K562 (cell line): Measurements from ENCODE around the gene SPTSSA. TPM values are rescaled to one million over a fixed set of nuclear protein-coding genes. Genes with fewer than 3 reads are reported as not detected.

Experiments used
- ATAC-seq: fragments of 200-7000 bp; cut with Tn5 transposase; 3 replicates; pipeline ENCODE4 v1.9.1; 2020; ENCODE audit warnings: moderate library complexity
- BruUV-seq: library from RNA; stranded (reverse); fragments of 400-500 nt; replicated peaks from 2 replicates; lab custom pipeline; 2021; lab: Mats Ljungman, UMichigan
- CTCF ChIA-PET: fragments of 300-600 bp; formaldehyde crosslinking; extraction: SDS; loops from one replicate; lab custom pipeline; 2021; ENCODE audit warnings: low intra/inter-chr PET ratio; lab: Yijun Ruan, JAX
- POLR2A ChIA-PET: fragments of 300-600, 350-650 bp; sonication (Branson Sonifier 250); formaldehyde crosslinking; extraction: SDS; loops from one replicate; lab custom pipeline; 2021; ENCODE audit warnings: antibody characterized with exemption, inconsistent platforms; lab: Yijun Ruan, JAX
- DNase-seq, 4 experiments: peaks; one replicate each; pipeline versions ENCODE4 v3.0.0 to v3.0.0-alpha.2; 2011 to 2018; ENCODE audit warnings: low spot score in 3 of 4, mixed read lengths in 3 of 4; ENCODE audit errors: extremely low read depth in 1 of 4
- FAIRE-seq: peaks from 2 replicates; lab custom pipeline; 2011; peaks lifted over from hg19 to GRCh38; lab: Jason Lieb, UNC
- H2AFZ ChIP-seq: 2 replicates; pipeline ENCODE4 v1.6.0; 2011; ENCODE audit warnings: low read depth, low read length, control low read depth, inconsistent platforms
- H3K27ac ChIP-seq: fragments of 200-600 bp; 3 replicates; pipeline ENCODE4 v1.8.0; 2011; ENCODE audit warnings: low read depth, mild to moderate bottlenecking, control low read depth, inconsistent platforms, low read length, moderate library complexity, mixed read lengths; ENCODE audit errors: extremely low read depth
- H3K27me3 ChIP-seq, 2 experiments: fragments of 300-600 bp in 1 of 2; 2 replicates in 1 of 2; 3 replicates in 1 of 2; pipeline versions ENCODE4 v1.6.0 to v1.8.0; 2011; ENCODE audit warnings: inconsistent platforms in 2 of 2, low read length in 2 of 2, mild to moderate bottlenecking in 1 of 2, mixed read lengths in 1 of 2, moderate library complexity in 1 of 2; ENCODE audit not compliant: control insufficient read depth in 2 of 2, insufficient read depth in 2 of 2
- H3K36me3 ChIP-seq: fragments of 300-600 bp; 3 replicates; pipeline ENCODE4 v1.8.0; 2011; ENCODE audit warnings: mild to moderate bottlenecking, low read length, inconsistent platforms; ENCODE audit not compliant: control insufficient read depth, insufficient read depth
- H3K4me1 ChIP-seq, 2 experiments: fragments of 200-600 bp in 1 of 2; replicated peaks in 1 of 2; 2 replicates in 1 of 2; 3 replicates in 1 of 2; pipeline versions ENCODE4 v1.5.1 to v1.8.0; 2011; ENCODE audit warnings: inconsistent platforms in 2 of 2, low read length in 2 of 2, mild to moderate bottlenecking in 1 of 2, mixed read lengths in 1 of 2, moderate library complexity in 1 of 2; ENCODE audit not compliant: control insufficient read depth in 2 of 2, insufficient read depth in 2 of 2
- H3K4me2 ChIP-seq: 2 replicates; pipeline ENCODE4 v1.6.1; 2011; ENCODE audit warnings: low read length, control low read depth, inconsistent platforms, mixed read lengths; ENCODE audit not compliant: insufficient read depth
- H3K4me3 ChIP-seq: fragments of 200-600 bp; sonication (generic), shearing (Covaris generic); 2 replicates; pipeline ENCODE4 v1.5.1; 2016; ENCODE audit warnings: control low read depth, inconsistent platforms
- H3K79me2 ChIP-seq: fragments of 200-600 bp; 3 replicates; pipeline ENCODE4 v1.8.0; 2011; ENCODE audit warnings: low read length, inconsistent platforms; ENCODE audit not compliant: control insufficient read depth, insufficient read depth
- H3K9ac ChIP-seq, 2 experiments: 2 replicates each; pipeline versions ENCODE4 v1.6.0 to v1.6.1; 2011; ENCODE audit warnings: low read depth in 2 of 2, low read length in 2 of 2, control low read depth in 1 of 2, inconsistent platforms in 1 of 2, mild to moderate bottlenecking in 1 of 2, mixed read lengths in 1 of 2; ENCODE audit not compliant: insufficient read depth in 1 of 2
- H3K9me1 ChIP-seq: one replicate; pipeline ENCODE4 v1.6.0; 2011; ENCODE audit warnings: inconsistent platforms, mild to moderate bottlenecking, low read length, moderate library complexity; ENCODE audit not compliant: control insufficient read depth, insufficient read depth
- H3K9me3 ChIP-seq: replicated peaks from 2 replicates; pipeline ENCODE4 v1.5.1; 2011; ENCODE audit warnings: low read depth, low read length, inconsistent platforms; ENCODE audit not compliant: control insufficient read depth, insufficient read depth
- H4K20me1 ChIP-seq: replicated peaks from 2 replicates; pipeline ENCODE4 v1.6.1; 2011; ENCODE audit warnings: low read length, inconsistent platforms, mixed read lengths; ENCODE audit not compliant: control insufficient read depth, insufficient read depth
- BCOR ChIP-seq: fragments of 450-650 bp; IDR thresholded peaks from 2 replicates; pipeline ENCODE4 v1.6.1; 2016
- CCNT2 ChIP-seq: IDR thresholded peaks from 2 replicates; pipeline ENCODE4 v1.6.1; 2011; ENCODE audit warnings: borderline replicate concordance, low read depth, mild to moderate bottlenecking, moderate library complexity, mixed read lengths, low read length; ENCODE audit not compliant: insufficient read length; ENCODE audit errors: extremely low read depth
- CSDE1 ChIP-seq, 2 experiments: fragments of 450-650 bp; IDR thresholded peaks; 2 replicates each; pipeline ENCODE4 v1.6.1; 2016; ENCODE audit warnings: mild to moderate bottlenecking in 1 of 2
- E2F3 ChIP-seq: fragments of 250-450 bp; sonication (Bioruptor Pico); IDR thresholded peaks from 2 replicates; pipeline ENCODE4 v1.4.0; 2020; ENCODE audit warnings: mild to moderate bottlenecking
- FOXJ3 ChIP-seq: sonication (generic); formaldehyde crosslinking; IDR thresholded peaks from 2 replicates; pipeline ENCODE4 v1.4.0; 2020; ENCODE audit warnings: mild to moderate bottlenecking, missing genetic modification reagents
- GATAD2B ChIP-seq: fragments of 450-650 bp; IDR thresholded peaks from 2 replicates; pipeline ENCODE4 v1.6.1; 2017; ENCODE audit warnings: mild to moderate bottlenecking, borderline replicate concordance
- HDGF ChIP-seq: fragments of 450-650 bp; IDR thresholded peaks from 2 replicates; pipeline ENCODE4 v1.6.1; 2016
- IRF9 ChIP-seq: fragments of 450-650 bp; IDR thresholded peaks from 2 replicates; pipeline ENCODE4 v1.6.1; 2016; ENCODE audit warnings: missing biosample characterization, missing genetic modification characterization
- KLF16 ChIP-seq: IDR thresholded peaks from 2 replicates; pipeline ENCODE4 v1.6.1; 2016; ENCODE audit warnings: antibody characterized with exemption
- NFXL1 ChIP-seq: fragments of 450-650 bp; formaldehyde crosslinking; IDR thresholded peaks from 2 replicates; pipeline ENCODE4 v1.4.0; 2021; ENCODE audit warnings: mild to moderate bottlenecking
- NRF1 ChIP-seq, 2 experiments: fragments of 450-650 bp; IDR thresholded peaks in 1 of 2; conservative IDR thresholded peaks in 1 of 2; 2 replicates each; pipeline ENCODE4 v1.6.1; 2014; ENCODE audit warnings: mild to moderate bottlenecking in 2 of 2
- STAT5A ChIP-seq: IDR thresholded peaks from 2 replicates; pipeline ENCODE4 v1.6.1; 2012; ENCODE audit warnings: low read length, inconsistent platforms, borderline replicate concordance
- STAT6 ChIP-seq: sonication (generic); formaldehyde crosslinking; IDR thresholded peaks from 2 replicates; pipeline ENCODE4 v1.8.1; 2023; ENCODE audit warnings: mild to moderate bottlenecking, missing genetic modification reagents
- XRCC3 ChIP-seq: fragments of 450-650 bp; IDR thresholded peaks from 2 replicates; pipeline ENCODE4 v1.6.1; 2017; ENCODE audit warnings: mild to moderate bottlenecking, moderate library complexity
- ZNF146 ChIP-seq: IDR thresholded peaks from one replicate; pipeline ENCODE4 v1.6.1; 2018; ENCODE audit warnings: missing compliant biosample characterization; ENCODE audit not compliant: unreplicated experiment
- WGBS: fragments of 100-300 bp; shearing (Covaris generic); methylation state at CpG from one replicate; pipeline ENCODE4 v1.1.6; 2016; ENCODE audit warnings: low coverage, mixed read lengths; ENCODE audit not compliant: insufficient coverage; ENCODE audit errors: missing lambda C conversion rate; 5-methylcytosine and 5-hydroxymethylcytosine counted together
- in situ Hi-C: fragments of 300-500 bp; cut with MboI; formaldehyde crosslinking; loops from 4 replicates; pipeline ENCODE4 v1.15.0; 2018; ENCODE audit warnings: inconsistent platforms, mixed read lengths
- intact Hi-C: fragments of 100-400 bp; cut with micrococcal nuclease; formaldehyde crosslinking; loops from 2 replicates; pipeline ENCODE4 v1.14.2; 2022
- polyA plus RNA-seq, 8 experiments: library from polyadenylated mRNA; depleted of rRNA in 4 of 8; stranded (reverse) in 5 of 8; unstranded in 3 of 8; fragments of >200 nt; fragmentation: Nextera tagmentation in 2 of 8; fragmentation: Illumina TruSeq in 1 of 8; extraction: Ambion mirVana in 2 of 8; extraction: Trizol in 1 of 8; gene quantifications; 2 replicates each; pipeline versions ENCODE4 v1.2.1 to v1.2.3, GENCODE V29; 2011 to 2014; ENCODE audit warnings: inconsistent platforms in 1 of 8, missing spikeins in 1 of 8
- total RNA-seq, 7 experiments: library from RNA; depleted of rRNA in 6 of 7; stranded (reverse); fragments of >200 nt in 6 of 7; fragmentation: Illumina TruSeq in 2 of 7; extraction: Trizol in 2 of 7; gene quantifications; 2 replicates each; pipeline versions ENCODE4 v1.2.1 to v1.2.3, GENCODE V29; 2011 to 2021; ENCODE audit warnings: low replicate concordance in 1 of 7
- TF ChIP-seq, protein P1 (sequence below): fragments of 150-350 bp; IDR thresholded peaks from 2 replicates; pipeline ENCODE4 v1.6.1; 2014; ENCODE audit warnings: low read depth, mild to moderate bottlenecking, low read length, borderline replicate concordance

SPTSSA gene
- total and polyA plus RNA-seq, 9 of the 15 experiments (the other 6 are each of a cell fraction or from before 2014, with no cell fraction given): 6.8 to 35.7 (median 22.0) TPM

GRCh38 chr14:34496679-34497513, 34.9 kb upstream of the SPTSSA start:
- CTCF ChIA-PET: no interaction called here
- FAIRE-seq (peak; percentile 94), ATAC-seq (peak; percentile 87), DNase-seq (peak; percentile 68 to 88 (median 76))
- H4K20me1 ChIP-seq: no peaks in the 10 kb centered on the region
- H3K36me3 ChIP-seq: no peaks in the 10 kb centered on the region
- WGBS: 8% methylated on average over 11 of the region's 14 CpGs
- H3K79me2 ChIP-seq: no peaks in the 10 kb centered on the region
- in situ Hi-C loops (no loop called here), intact Hi-C loops (loop anchor here (5.0 kb wide), 1 partner anchor 35 kb away; the partner anchor contains the start of gene SPTSSA)
- peak overlapping the region; percentile 81 for H3K27ac ChIP-seq
- H3K9me3 ChIP-seq: no peaks in the 10 kb centered on the region
- no peaks in the 10 kb centered on the region for H3K27me3 ChIP-seq
- H2AFZ ChIP-seq: peak overlapping the region; percentile 99
- H3K4me3 ChIP-seq: no peak overlapping the region
- H3K4me2 ChIP-seq: peak overlapping the region; percentile 76
- peak overlapping the region in 1 of 2 experiments; percentile 59; a peak in 3 of 4 replicates for H3K9ac ChIP-seq
- POLR2A ChIA-PET: interaction anchor here (0.9 kb wide), 1 partner anchor 32 kb away, joined by 3 read pairs; no protein-coding TSS in a partner anchor
- peaks cover 0 to 14% of the 10 kb centered on the region in 2 experiments; a peak in 3 of 5 replicates for H3K4me1 ChIP-seq
- BruUV-seq: no TSS peak
- no peaks in the 10 kb centered on the region for H3K9me1 ChIP-seq
- no peak for TF ChIP-seq CSDE1 (IDR thresholded peaks at IDR 0.05)
- TF ChIP-seq, protein P1, sequence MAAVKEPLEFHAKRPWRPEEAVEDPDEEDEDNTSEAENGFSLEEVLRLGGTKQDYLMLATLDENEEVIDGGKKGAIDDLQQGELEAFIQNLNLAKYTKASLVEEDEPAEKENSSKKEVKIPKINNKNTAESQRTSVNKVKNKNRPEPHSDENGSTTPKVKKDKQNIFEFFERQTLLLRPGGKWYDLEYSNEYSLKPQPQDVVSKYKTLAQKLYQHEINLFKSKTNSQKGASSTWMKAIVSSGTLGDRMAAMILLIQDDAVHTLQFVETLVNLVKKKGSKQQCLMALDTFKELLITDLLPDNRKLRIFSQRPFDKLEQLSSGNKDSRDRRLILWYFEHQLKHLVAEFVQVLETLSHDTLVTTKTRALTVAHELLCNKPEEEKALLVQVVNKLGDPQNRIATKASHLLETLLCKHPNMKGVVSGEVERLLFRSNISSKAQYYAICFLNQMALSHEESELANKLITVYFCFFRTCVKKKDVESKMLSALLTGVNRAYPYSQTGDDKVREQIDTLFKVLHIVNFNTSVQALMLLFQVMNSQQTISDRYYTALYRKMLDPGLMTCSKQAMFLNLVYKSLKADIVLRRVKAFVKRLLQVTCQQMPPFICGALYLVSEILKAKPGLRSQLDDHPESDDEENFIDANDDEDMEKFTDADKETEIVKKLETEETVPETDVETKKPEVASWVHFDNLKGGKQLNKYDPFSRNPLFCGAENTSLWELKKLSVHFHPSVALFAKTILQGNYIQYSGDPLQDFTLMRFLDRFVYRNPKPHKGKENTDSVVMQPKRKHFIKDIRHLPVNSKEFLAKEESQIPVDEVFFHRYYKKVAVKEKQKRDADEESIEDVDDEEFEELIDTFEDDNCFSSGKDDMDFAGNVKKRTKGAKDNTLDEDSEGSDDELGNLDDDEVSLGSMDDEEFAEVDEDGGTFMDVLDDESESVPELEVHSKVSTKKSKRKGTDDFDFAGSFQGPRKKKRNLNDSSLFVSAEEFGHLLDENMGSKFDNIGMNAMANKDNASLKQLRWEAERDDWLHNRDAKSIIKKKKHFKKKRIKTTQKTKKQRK: no peak
- TF ChIP-seq KLF16: no peak
- no peak for TF ChIP-seq GATAD2B
- TF ChIP-seq STAT6 (CRISPR knock-in tag): no peak
- no peak for TF ChIP-seq FOXJ3
- TF ChIP-seq XRCC3: no peak
- no peak for TF ChIP-seq IRF9 (tag)
- no peak for TF ChIP-seq ZNF146
- peak; percentile 18 for TF ChIP-seq CCNT2
- no peak for TF ChIP-seq E2F3 (CRISPR knock-in tag)
- TF ChIP-seq STAT5A: no peak
- TF ChIP-seq NRF1 (conservative IDR thresholded peaks at IDR 0.05 in 1 of 2, IDR thresholded peaks at IDR 0.05 in 1 of 2): 0 out of 4 replicates have a peak, but pooled peaks of 1 of the 2 experiments have one; percentile 20
- no peak for TF ChIP-seq HDGF
- TF ChIP-seq BCOR: no peak
- TF ChIP-seq NFXL1 (CRISPR knock-in tag): no peak
